Activated T-helper 17 cell treated with anti-CD3 and anti-CD28 coated beads, Interleukin-2, amount 50 U/mL, for 72 hours (primary cell): ENCODE results near the gene LILRB4. TPM values are rescaled to one million over a fixed set of nuclear protein-coding genes. Genes with fewer than 3 reads are reported as not detected.
"Not testable (repeated sequence)": the region's sequence is repeated elsewhere in the genome, so short reads cannot be mapped to it uniquely, and the experiment has no call there.

Experiments used
- ATAC-seq: fragments of 150-1000 bp; cut with Tn5 transposase; replicated peaks from 2 replicates; pipeline ENCODE4 v1.10.0; 2021; ENCODE audit warnings: mild to moderate bottlenecking, moderate library complexity
- H3K27ac Mint-ChIP-seq: one replicate; pipeline ENCODE4 v1.8.0; 2022; ENCODE audit warnings: mixed read lengths
- H3K27me3 Mint-ChIP-seq: one replicate; pipeline ENCODE4 v1.8.0; 2022; ENCODE audit warnings: mixed read lengths
- H3K36me3 Mint-ChIP-seq: one replicate; pipeline ENCODE4 v1.8.0; 2022; ENCODE audit warnings: low read depth, mild to moderate bottlenecking, mixed read lengths
- H3K4me1 Mint-ChIP-seq: one replicate; pipeline ENCODE4 v1.8.0; 2022; ENCODE audit warnings: mixed read lengths
- H3K4me3 Mint-ChIP-seq: one replicate; pipeline ENCODE4 v1.8.0; 2022; ENCODE audit warnings: mild to moderate bottlenecking, mixed read lengths
- H3K9me3 Mint-ChIP-seq: one replicate; pipeline ENCODE4 v1.8.0; 2022; ENCODE audit warnings: mixed read lengths
- total RNA-seq, 2 donors: library from RNA; stranded (reverse); gene quantifications; one replicate each; pipeline ENCODE4 v1.2.3, GENCODE V29; 2022

Gene LILRB4
- total RNA-seq, 2 donors from 2014 or later = not detected

GRCh38 chr19:54694648-54695047 is 31.9 kb downstream of the LILRB4 start:
- Mint-ChIP-seq H3K27ac (no peak overlapping the region), H3K4me3 (no peak overlapping the region)

DNA sequence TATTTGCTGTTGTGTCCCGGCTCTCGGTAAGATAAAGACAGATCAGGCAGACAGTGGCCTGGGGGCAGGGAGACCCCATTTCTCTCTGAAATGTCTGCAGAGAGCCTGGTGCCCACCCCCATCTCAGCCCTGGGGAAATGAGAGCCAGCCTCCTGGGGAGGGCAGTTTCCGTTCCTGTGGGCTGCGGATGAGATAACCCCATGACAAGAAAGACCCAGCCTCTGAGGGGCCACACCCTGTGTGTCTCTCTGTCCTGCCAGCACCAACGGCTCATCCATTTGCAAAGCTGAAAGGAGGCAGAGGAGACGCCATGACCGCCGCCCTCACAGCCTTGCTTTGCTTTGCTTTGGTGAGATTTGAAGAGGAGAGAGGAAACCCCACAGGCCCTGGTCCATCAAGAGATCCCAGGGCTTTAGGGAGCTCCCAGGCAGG is 33.3 kb downstream of the LILRB4 start:
- peaks cover 40% of the 10 kb centered on the region for H3K27me3 Mint-ChIP-seq
- no peaks in the 10 kb centered on the region for H3K4me1 Mint-ChIP-seq
- H3K4me3 Mint-ChIP-seq = no peak overlapping the region
- H3K9me3 Mint-ChIP-seq = peaks cover 4% of the 10 kb centered on the region
- H3K27ac Mint-ChIP-seq = no peak overlapping the region
- no peaks in the 10 kb centered on the region for H3K36me3 Mint-ChIP-seq
- ATAC-seq = no peak

More at GRCh38 chr19:54694648-54695047, 31.9 kb downstream of the LILRB4 start:
- Mint-ChIP-seq H3K36me3 (no peaks in the 10 kb centered on the region), H3K27me3 (peaks cover 39% of the 10 kb centered on the region), H3K9me3 (peaks cover 4% of the 10 kb centered on the region), H3K4me1 (no peaks in the 10 kb centered on the region)
- ATAC-seq = no peak

DNA sequence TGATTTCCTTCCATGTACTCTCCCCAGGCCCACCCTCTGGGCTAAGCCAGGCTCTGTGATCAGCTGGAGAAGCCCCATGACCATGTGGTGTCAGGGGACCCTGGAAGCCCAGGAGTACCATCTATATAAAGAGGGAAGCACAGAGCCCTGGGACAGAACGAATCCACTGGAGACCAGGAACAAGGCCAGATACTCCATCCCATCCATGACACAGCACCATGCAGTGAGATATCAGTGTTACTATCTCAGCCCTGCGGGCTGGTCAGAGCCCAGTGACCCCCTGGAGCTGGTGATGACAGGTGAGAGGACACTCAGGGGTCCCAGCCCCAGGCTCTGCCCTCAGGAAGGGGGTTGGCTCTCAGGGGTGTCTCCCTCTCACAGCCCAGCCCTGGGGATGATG is 34.0 kb downstream of the LILRB4 start:
- peaks cover 4% of the 10 kb centered on the region for H3K9me3 Mint-ChIP-seq
- H3K36me3 Mint-ChIP-seq = no peaks in the 10 kb centered on the region
- ATAC-seq = no peak
- H3K27me3 Mint-ChIP-seq = peaks cover 40% of the 10 kb centered on the region
- no peaks in the 10 kb centered on the region for H3K4me1 Mint-ChIP-seq
- H3K27ac Mint-ChIP-seq = no peak overlapping the region
- no peak overlapping the region for H3K4me3 Mint-ChIP-seq

- not testable (repeated sequence) for H3K36me3 Mint-ChIP-seq, H3K4me1 Mint-ChIP-seq, H3K4me3 Mint-ChIP-seq, H3K27ac Mint-ChIP-seq, H3K9me3 Mint-ChIP-seq, ATAC-seq
- H3K27me3 Mint-ChIP-seq = peaks cover 33% of the 10 kb centered on the region
Observed at GRCh38 chr19:54697716-54698115, 34.9 kb downstream of the LILRB4 start.

DNA sequence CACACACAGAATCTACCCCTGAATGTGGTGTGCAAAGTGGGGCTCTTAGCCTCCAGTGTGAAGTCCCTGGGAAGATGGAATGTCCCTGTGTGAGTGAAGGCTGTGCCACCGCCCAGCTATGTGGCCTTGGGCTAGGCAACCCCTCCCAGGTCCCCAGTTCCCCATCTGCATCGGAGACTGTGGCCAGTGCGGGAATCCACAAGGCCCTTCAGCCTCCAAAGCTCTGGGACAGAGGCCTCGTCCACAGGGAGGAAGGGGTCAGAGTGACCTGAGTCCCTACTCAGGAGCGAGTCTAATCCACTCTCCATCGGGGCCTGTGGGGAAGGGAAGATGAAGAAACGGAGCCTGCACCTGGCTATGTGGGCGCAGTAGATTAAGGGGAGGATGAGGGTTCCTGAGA is 42.1 kb downstream of the LILRB4 start:
- Mint-ChIP-seq H3K4me1 (no peaks in the 10 kb centered on the region), H3K4me3 (no peak overlapping the region), H3K27me3 (peaks cover 16% of the 10 kb centered on the region), H3K27ac (no peak overlapping the region), H3K9me3 (no peaks in the 10 kb centered on the region), H3K36me3 (no peaks in the 10 kb centered on the region)
- no peak for ATAC-seq

DNA sequence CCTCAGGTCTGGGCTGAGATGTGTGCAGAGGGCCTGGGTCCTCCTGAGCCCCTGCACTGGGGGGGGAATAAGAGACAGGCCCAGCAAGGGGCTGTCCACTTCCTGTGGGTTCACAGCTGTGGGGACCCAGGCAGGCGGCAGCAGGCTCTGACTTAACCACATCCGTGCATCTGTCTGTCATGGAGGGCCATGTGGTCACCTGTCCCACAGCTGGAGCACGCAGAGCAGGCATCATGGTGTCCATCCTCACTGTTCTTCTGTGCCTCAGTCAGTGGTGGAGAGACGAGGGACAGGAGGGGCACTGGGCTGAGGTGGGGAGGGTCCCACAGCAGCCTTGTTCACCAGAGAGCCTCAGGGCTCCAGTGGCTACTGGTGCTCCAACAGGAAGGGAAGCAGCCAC is 45.2 kb downstream of the LILRB4 start:
- H3K9me3 Mint-ChIP-seq = no peaks in the 10 kb centered on the region
- H3K4me1 Mint-ChIP-seq = no peaks in the 10 kb centered on the region
- no peak overlapping the region for H3K4me3 Mint-ChIP-seq
- H3K27ac Mint-ChIP-seq = no peak overlapping the region
- no peaks in the 10 kb centered on the region for H3K36me3 Mint-ChIP-seq
- ATAC-seq = peak; percentile 21
- H3K27me3 Mint-ChIP-seq = peaks cover 12% of the 10 kb centered on the region

DNA sequence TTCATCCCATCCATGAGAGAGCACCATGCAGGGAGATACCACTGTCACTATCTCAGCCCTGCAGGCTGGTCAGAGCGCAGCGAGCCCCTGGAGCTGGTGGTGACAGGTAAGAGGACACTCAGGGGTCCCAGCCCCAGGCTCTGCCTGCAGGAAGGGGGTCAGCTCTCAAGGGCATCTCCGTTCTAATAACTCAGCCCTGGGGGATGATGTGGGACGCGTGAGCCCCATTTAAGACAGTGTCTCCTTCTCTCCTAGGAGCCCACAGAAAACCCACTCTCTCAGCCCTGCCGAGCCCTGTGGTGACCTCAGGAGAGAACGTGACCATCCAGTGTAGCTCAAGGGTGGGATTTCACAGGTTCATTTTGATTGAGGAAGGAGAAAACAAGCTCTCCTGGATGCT is 46.0 kb downstream of the LILRB4 start:
- no peak overlapping the region for H3K27ac Mint-ChIP-seq
- peaks cover 3% of the 10 kb centered on the region for H3K9me3 Mint-ChIP-seq
- no peaks in the 10 kb centered on the region for H3K36me3 Mint-ChIP-seq
- H3K4me1 Mint-ChIP-seq = no peaks in the 10 kb centered on the region
- ATAC-seq = no peak
- H3K27me3 Mint-ChIP-seq = peaks cover 18% of the 10 kb centered on the region
- no peak overlapping the region for H3K4me3 Mint-ChIP-seq

GRCh38 chr19:54709212-54709948 is 46.6 kb downstream of the LILRB4 start:
- Mint-ChIP-seq H3K27me3 (peaks cover 20% of the 10 kb centered on the region), H3K9me3 (peaks cover 3% of the 10 kb centered on the region), H3K36me3 (no peaks in the 10 kb centered on the region), H3K4me3 (no peak overlapping the region), H3K27ac (no peak overlapping the region), H3K4me1 (no peaks in the 10 kb centered on the region)
- no peak for ATAC-seq

DNA sequence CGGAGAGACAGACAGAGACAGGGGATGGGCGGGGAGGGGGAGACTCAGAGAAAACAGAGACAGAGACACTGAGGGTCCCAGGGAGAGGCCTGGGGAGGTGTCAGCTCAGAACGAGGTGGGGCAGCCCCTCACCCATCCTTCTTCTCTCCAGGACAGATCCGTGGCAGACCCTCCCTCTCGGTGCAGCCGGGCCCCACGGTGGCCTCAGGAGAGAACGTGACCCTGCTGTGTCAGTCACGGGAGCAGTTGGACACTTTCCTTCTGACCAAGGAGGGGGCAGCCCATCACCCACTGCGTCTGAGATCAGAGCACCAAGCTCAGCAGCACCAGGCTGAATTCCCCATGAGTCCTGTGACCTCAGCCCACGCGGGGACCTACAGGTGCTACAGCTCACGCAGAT is 47.2 kb downstream of the LILRB4 start:
- not testable (repeated sequence) for H3K27ac Mint-ChIP-seq, H3K4me3 Mint-ChIP-seq, H3K9me3 Mint-ChIP-seq, H3K36me3 Mint-ChIP-seq, H3K4me1 Mint-ChIP-seq, ATAC-seq
- peaks cover 19% of the 10 kb centered on the region for H3K27me3 Mint-ChIP-seq

Other genes with a start within 250 kb of the LILRB4 start
- gene TTYH1, start 247.5 kb upstream of the LILRB4 start, total RNA-seq = under 1 TPM in 1 of 2 donors, not detected in 1; 0.40 TPM
- 100 to 1,000 TPM; 153 to 200 TPM for gene LENG8, start 213.8 kb upstream of the LILRB4 start, total RNA-seq
- gene LENG9, start 199.2 kb upstream of the LILRB4 start, total RNA-seq = 1 to 10 TPM; 3.1 to 4.4 TPM
- not detected for gene CDC42EP5, start 189.7 kb upstream of the LILRB4 start, total RNA-seq
- gene LAIR2, start 160.2 kb upstream of the LILRB4 start, total RNA-seq = under 1 TPM in 1 of 2 donors, not detected in 1; 0.66 TPM
- not detected for gene LILRA2, start 89.2 kb upstream of the LILRB4 start, total RNA-seq
- not detected for gene LILRA1, start 69.4 kb upstream of the LILRB4 start, total RNA-seq
- gene LILRB1, start 32.5 kb upstream of the LILRB4 start, total RNA-seq = under 1 TPM in 1 of 2 donors, not detected in 1; 0.37 TPM
- gene KIR3DL3, start 61.5 kb downstream of the LILRB4 start, total RNA-seq = not detected
- gene KIR2DL3, start 75.5 kb downstream of the LILRB4 start, total RNA-seq = not detected
- not detected for gene KIR2DL1, start 106.8 kb downstream of the LILRB4 start, total RNA-seq
- gene KIR2DL4, start 140.6 kb downstream of the LILRB4 start, total RNA-seq = not detected
- gene KIR3DL1, start 153.5 kb downstream of the LILRB4 start, total RNA-seq = not detected
- gene KIR2DS4, start 169.7 kb downstream of the LILRB4 start, total RNA-seq = not detected
- 1 to 10 TPM in 1 of 2 donors, under 1 TPM in 1; 0.85 to 2.2 TPM for gene KIR3DL2, start 187.5 kb downstream of the LILRB4 start, total RNA-seq
- gene FCAR, start 211.2 kb downstream of the LILRB4 start, total RNA-seq = not detected
- gene NCR1, start 243.2 kb downstream of the LILRB4 start, total RNA-seq = not detected